ENCODE measurements around the gene TMEM94. TPM values are rescaled to one million over a fixed set of nuclear protein-coding genes. Genes with fewer than 3 reads are reported as not detected.
A peak's percentile ranks its signal among the peaks of the same experiment; 100 is the strongest.

TMEM94 gene
- total RNA-seq, 1 experiment from 2014 or later: 129 TPM

DNA sequence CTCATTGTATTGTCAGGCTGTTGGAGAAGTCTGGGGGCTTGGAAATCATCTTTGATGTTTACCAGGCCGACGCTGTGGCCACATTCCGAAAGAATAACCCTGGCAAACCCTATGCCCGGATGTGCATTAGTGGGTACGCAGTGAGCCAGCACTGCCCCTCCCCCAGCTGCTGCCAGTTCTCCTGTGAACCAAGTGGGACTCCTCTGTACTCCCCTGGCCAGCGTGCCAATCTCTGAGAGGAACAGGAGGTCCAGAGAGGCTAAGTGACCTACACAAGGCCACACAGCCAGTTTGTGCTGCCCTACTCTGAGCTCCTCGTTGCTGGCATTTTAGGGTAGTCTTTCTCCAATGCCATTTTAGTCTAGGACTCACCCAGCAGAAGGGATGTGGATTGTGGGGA, 67.2 kb downstream of the TMEM94 start:
- intact Hi-C loops (cut with micrococcal nuclease; ENCODE audit: unreplicated experiment): no loop called here
- TF ChIP-seq POLR2AphosphoS5 (IDR thresholded peaks at IDR 0.05; ENCODE audit: low read depth, low read length): no peak
- TF ChIP-seq, protein P1, sequence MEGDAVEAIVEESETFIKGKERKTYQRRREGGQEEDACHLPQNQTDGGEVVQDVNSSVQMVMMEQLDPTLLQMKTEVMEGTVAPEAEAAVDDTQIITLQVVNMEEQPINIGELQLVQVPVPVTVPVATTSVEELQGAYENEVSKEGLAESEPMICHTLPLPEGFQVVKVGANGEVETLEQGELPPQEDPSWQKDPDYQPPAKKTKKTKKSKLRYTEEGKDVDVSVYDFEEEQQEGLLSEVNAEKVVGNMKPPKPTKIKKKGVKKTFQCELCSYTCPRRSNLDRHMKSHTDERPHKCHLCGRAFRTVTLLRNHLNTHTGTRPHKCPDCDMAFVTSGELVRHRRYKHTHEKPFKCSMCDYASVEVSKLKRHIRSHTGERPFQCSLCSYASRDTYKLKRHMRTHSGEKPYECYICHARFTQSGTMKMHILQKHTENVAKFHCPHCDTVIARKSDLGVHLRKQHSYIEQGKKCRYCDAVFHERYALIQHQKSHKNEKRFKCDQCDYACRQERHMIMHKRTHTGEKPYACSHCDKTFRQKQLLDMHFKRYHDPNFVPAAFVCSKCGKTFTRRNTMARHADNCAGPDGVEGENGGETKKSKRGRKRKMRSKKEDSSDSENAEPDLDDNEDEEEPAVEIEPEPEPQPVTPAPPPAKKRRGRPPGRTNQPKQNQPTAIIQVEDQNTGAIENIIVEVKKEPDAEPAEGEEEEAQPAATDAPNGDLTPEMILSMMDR (IDR thresholded peaks at IDR 0.05): no peak
- TF ChIP-seq REST (IDR thresholded peaks at IDR 0.05; ENCODE audit: insufficient read depth in 1 of 2, low read depth in 2 of 2, low read length in 1 of 2): no peak
- POLR2A ChIA-PET: no interaction called here
- Histone ChIP-seq H3K27ac (ENCODE audit: low read length) (no peak overlapping the region), H3K27me3 (ENCODE audit: control insufficient read depth, insufficient read depth, low read length) (no peaks in the 10 kb centered on the region), H3K9me3 (ENCODE audit: control insufficient read depth, insufficient read depth, low read depth, low read length) (no peaks in the 10 kb centered on the region), H3K4me3 (ENCODE audit: low read depth in 2 of 2, low read length in 2 of 2) (no peak overlapping the region), H3K4me1 (ENCODE audit: control insufficient read depth, insufficient read depth, low read length) (peaks cover 13% of the 10 kb centered on the region), H3K36me3 (ENCODE audit: control insufficient read depth, insufficient read depth, low read length) (peaks cover 2% of the 10 kb centered on the region; the same call in 1 of the 2 replicates)
- DNase-seq (ENCODE audit: low read depth, low spot score) (no peak), ATAC-seq (no peak)
- in situ Hi-C loops (cut with HindIII; ENCODE audit: low pct_unique_long_range_greater_than_20kb, low sequenced_read_pairs): no loop called here
- BruUV-seq (replicated peaks): no TSS peak
- CTCF ChIA-PET: interaction anchor here (1.9 kb wide), 1 partner anchor 7 kb away, joined by 8 read pairs; the partner anchor contains the start of gene TSEN54

DNA sequence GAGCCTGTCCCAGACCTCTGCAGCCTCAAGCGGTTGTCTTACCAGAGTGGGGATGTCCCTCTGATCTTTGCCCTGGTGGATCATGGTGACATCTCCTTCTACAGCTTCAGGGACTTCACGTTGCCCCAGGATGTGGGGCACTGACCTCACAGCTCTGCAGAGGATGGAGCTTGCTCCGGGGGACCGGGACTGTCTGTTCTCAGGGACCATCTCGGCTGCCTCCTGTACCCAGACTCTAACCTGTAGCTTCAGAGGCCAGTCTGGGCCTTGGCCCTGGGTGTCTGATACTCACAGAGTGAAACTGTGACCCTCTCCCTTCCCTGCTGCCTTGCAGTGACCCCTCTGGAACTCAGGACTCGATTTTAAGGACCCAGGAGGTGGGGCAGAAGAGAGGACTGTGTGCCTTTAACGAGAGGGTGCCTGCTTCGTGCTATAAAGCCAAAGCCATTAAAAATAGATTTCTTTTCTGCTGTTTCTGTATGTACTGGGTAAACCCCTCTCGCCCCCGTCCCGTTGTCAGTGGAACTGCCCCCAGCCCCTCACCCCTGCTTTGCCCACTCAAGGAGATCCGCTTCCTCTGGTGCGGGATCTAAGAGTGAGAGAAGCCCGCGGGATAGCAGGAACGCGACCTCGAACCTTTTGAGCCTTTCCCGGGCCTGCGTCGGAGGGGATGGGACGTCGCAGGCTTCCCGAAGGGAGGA, 68.0 kb downstream of the TMEM94 start:
- intact Hi-C loops (cut with micrococcal nuclease; ENCODE audit: unreplicated experiment): no loop called here
- peak overlapping the region; percentile 73 for H3K27ac ChIP-seq (ENCODE audit: low read length)
- TF ChIP-seq SIN3A (IDR thresholded peaks at IDR 0.05; ENCODE audit: borderline replicate concordance, insufficient read depth, low read depth, low read length) (no peak), REST (IDR thresholded peaks at IDR 0.05; ENCODE audit: insufficient read depth in 1 of 2, low read depth in 2 of 2, low read length in 1 of 2) (no peak), TCF7L2 (IDR thresholded peaks at IDR 0.05; ENCODE audit: low read depth, low read length) (no peak), POLR2AphosphoS5 (IDR thresholded peaks at IDR 0.05; ENCODE audit: low read depth, low read length) (no peak)
- TF ChIP-seq, protein P1 (IDR thresholded peaks at IDR 0.05): no peak
- BruUV-seq (replicated peaks): no TSS peak
- in situ Hi-C loops (cut with HindIII; ENCODE audit: low pct_unique_long_range_greater_than_20kb, low sequenced_read_pairs): no loop called here
- peaks cover 2% of the 10 kb centered on the region; the same call in 1 of the 2 replicates for H3K36me3 ChIP-seq (ENCODE audit: control insufficient read depth, insufficient read depth, low read length)
- ATAC-seq: no peak; the same call in 1 of the 2 replicates
- peaks cover 13% of the 10 kb centered on the region for H3K4me1 ChIP-seq (ENCODE audit: control insufficient read depth, insufficient read depth, low read length)
- no peak for DNase-seq (ENCODE audit: low read depth, low spot score)
- POLR2A ChIA-PET: interaction anchor here (0.6 to 0.7 kb wide), 2 partner anchors 93 to 264 kb away, joined by 3 to 11 read pairs; no protein-coding TSS in a partner anchor
- CTCF ChIA-PET: interaction anchor here (0.6 to 1.9 kb wide), 5 partner anchors 8 to 411 kb away, joined by 4 to 10 read pairs (median 7); partner anchors contain the start of gene TSEN54
- H3K27me3 ChIP-seq (ENCODE audit: control insufficient read depth, insufficient read depth, low read length): no peaks in the 10 kb centered on the region
- H3K9me3 ChIP-seq (ENCODE audit: control insufficient read depth, insufficient read depth, low read depth, low read length): no peaks in the 10 kb centered on the region
- H3K4me3 ChIP-seq (ENCODE audit: low read depth in 2 of 2, low read length in 2 of 2): peak overlapping the region; percentile 68
